ENCODE measurements around the gene PGAP6.
"Not testable (repeated sequence)": the region's sequence is repeated elsewhere in the genome, so short reads cannot be mapped to it uniquely, and the experiment has no call there.

Gene PGAP6

DNA sequence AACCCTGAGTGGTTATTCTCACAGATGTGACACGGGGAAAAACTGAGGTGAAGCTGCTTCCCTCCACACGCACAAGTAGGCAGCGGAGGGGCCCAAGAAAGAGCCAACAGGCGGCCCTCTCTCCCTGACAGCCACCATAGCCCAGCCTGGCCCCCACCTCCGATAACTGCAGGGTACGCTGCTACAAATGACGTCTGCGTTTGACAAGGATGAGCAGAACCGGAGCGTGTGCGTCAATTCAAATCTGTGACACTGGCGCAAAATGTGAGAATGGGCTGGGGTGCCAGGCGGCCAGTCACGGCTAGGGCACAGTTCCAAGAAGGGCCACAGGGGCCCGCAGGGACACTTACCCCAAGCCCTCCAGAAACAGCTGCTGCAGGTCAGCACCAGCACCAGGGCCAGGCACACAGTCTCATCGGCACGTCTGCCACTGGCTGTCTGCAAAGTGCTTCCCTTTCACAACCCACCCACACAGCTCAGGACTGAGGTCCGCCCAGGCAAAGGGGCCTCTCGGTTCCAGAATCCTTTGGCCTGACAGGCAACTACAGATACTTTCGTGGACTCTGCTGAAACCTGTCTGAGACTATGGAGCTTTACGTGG, 43.7 kb downstream of the PGAP6 start:
- DNase-seq (ENCODE audit: low spot score) (no peak), ATAC-seq (ENCODE audit: low read depth) (no peak)
- H3K4me1 ChIP-seq (ENCODE audit: insufficient read depth, poor library complexity, severe bottlenecking) = peaks cover 7% of the 10 kb centered on the region
- H3K9me3 ChIP-seq (ENCODE audit: severe bottlenecking) = no peaks in the 10 kb centered on the region
- no peak for TF ChIP-seq CTCF (IDR thresholded peaks at IDR 0.05; ENCODE audit: poor library complexity, severe bottlenecking)
- no peak overlapping the region for H3K27ac ChIP-seq (ENCODE audit: poor library complexity, severe bottlenecking)
- H3K4me3 ChIP-seq (ENCODE audit: severe bottlenecking) = no peak overlapping the region
- H3K36me3 ChIP-seq (ENCODE audit: low read depth) = peaks cover 10% of the 10 kb centered on the region
- no peaks in the 10 kb centered on the region for H3K27me3 ChIP-seq (ENCODE audit: insufficient read depth, poor library complexity, severe bottlenecking)

DNA sequence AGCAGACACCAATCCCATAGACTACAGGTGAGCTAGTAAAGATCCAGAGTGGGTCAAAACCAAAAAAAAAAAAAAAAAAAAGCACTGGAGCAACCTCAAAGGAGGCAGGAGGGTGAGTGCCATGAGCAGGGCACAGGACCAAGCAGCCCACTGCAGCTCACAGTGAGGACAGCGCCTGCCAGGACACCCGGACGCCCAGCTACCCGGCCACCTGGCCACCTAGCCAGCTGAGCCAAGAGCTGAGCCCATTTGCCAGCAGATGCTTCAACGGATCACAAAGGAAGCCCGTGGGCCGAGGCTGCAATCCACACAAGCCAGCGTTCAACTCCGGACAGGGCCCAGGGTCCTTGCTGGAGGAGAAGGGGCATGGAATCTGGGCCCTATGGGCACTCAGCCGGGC, 44.3 kb downstream of the PGAP6 start:
- no peak for TF ChIP-seq CTCF (IDR thresholded peaks at IDR 0.05; ENCODE audit: poor library complexity, severe bottlenecking)
- Histone ChIP-seq H3K9me3 (ENCODE audit: severe bottlenecking) (no peaks in the 10 kb centered on the region), H3K4me3 (ENCODE audit: severe bottlenecking) (no peak overlapping the region), H3K27me3 (ENCODE audit: insufficient read depth, poor library complexity, severe bottlenecking) (no peaks in the 10 kb centered on the region), H3K36me3 (ENCODE audit: low read depth) (peaks cover 4% of the 10 kb centered on the region), H3K27ac (ENCODE audit: poor library complexity, severe bottlenecking) (no peak overlapping the region), H3K4me1 (ENCODE audit: insufficient read depth, poor library complexity, severe bottlenecking) (peaks cover 7% of the 10 kb centered on the region)
- ATAC-seq (ENCODE audit: low read depth) = no peak
- DNase-seq (ENCODE audit: low spot score) = no peak

- Histone ChIP-seq H3K9me3 (ENCODE audit: severe bottlenecking) (no peaks in the 10 kb centered on the region), H3K27me3 (ENCODE audit: insufficient read depth, poor library complexity, severe bottlenecking) (no peaks in the 10 kb centered on the region), H3K27ac (ENCODE audit: poor library complexity, severe bottlenecking) (no peak overlapping the region), H3K4me3 (ENCODE audit: severe bottlenecking) (no peak overlapping the region), H3K36me3 (ENCODE audit: low read depth) (no peaks in the 10 kb centered on the region), H3K4me1 (ENCODE audit: insufficient read depth, poor library complexity, severe bottlenecking) (peaks cover 7% of the 10 kb centered on the region)
- DNase-seq (ENCODE audit: low spot score) = no peak
- no peak for ATAC-seq (ENCODE audit: low read depth)
- no peak for TF ChIP-seq CTCF (IDR thresholded peaks at IDR 0.05; ENCODE audit: poor library complexity, severe bottlenecking)
Measured at GRCh38 chr16:336269-336668, 45.5 kb downstream of the PGAP6 start.

DNA sequence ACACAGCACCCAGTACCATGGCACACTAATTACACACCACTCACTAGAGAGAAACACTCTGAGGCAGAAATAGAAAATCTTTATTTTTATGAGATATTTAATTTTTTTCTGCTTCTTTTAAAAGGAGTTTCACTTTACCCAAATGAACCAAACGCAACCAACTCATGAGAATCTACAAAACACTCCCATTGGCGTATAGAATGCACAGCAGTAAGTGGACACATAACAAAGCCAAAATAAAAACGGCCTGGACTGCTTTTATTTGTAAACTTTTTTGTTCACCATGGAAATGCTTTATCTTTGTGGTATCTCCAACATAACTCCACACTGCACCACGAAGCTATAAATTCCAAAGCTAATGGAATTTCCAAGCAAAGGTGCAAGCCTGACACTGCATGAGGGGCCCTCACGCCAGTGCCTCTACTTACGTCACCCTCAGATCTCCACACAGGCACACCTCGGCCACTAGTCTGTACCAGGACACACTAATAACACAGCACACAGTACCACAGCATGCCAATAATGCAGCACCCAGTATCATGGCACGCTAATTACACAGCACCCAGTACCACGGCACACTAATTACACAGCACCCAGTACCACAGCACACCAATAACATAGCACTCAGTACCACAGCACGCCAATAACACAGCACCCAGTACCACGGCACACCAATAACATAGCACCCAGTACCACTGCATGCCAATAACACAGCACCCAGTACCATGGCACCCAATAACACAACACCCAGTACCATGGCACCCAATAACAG, 46.7 kb downstream of the PGAP6 start:
- H3K9me3 ChIP-seq (ENCODE audit: severe bottlenecking); ATAC-seq (ENCODE audit: low read depth); H3K36me3 ChIP-seq (ENCODE audit: low read depth); H3K27me3 ChIP-seq (ENCODE audit: insufficient read depth, poor library complexity, severe bottlenecking); H3K27ac ChIP-seq (ENCODE audit: poor library complexity, severe bottlenecking); H3K4me1 ChIP-seq (ENCODE audit: insufficient read depth, poor library complexity, severe bottlenecking); DNase-seq (ENCODE audit: low spot score); H3K4me3 ChIP-seq (ENCODE audit: severe bottlenecking): not testable (repeated sequence)

DNA sequence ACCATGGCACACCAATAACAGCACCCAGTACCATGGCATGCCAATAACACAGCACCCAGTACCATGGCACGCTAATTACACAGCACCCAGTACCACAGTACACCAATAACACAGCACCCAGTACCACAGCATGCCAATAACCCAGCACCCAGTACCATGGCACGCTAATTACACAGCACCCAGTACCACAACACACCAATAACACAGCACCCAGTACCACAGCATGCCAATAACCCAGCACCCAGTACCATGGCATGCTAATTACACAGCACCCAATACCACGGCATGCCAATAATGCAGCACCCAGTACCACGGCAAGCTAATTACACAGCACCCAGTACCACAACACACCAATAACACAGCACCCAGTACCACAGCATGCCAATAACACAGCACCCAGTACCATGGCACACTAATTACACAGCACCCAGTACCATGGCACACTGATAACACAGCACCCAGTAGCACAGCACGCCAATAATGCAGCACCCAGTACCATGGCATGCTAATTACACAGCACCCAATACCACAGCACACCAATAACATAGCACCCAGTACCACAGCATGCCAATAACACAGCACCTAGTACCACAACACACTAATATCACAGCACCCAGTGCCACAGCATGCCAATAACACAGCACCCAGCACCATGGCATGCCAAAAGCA, 47.5 kb downstream of the PGAP6 start:
- H3K4me1 ChIP-seq (ENCODE audit: insufficient read depth, poor library complexity, severe bottlenecking); ATAC-seq (ENCODE audit: low read depth); H3K4me3 ChIP-seq (ENCODE audit: severe bottlenecking); H3K27me3 ChIP-seq (ENCODE audit: insufficient read depth, poor library complexity, severe bottlenecking); H3K36me3 ChIP-seq (ENCODE audit: low read depth); DNase-seq (ENCODE audit: low spot score); H3K27ac ChIP-seq (ENCODE audit: poor library complexity, severe bottlenecking); H3K9me3 ChIP-seq (ENCODE audit: severe bottlenecking): not testable (repeated sequence)

Measured in RWPE2 (cell line).